ENCODE measurements around the gene GNL3.
A peak's percentile ranks its signal among the peaks of the same experiment; 100 is the strongest.
"Not testable (repeated sequence)": the region's sequence is repeated elsewhere in the genome, so short reads cannot be mapped to it uniquely, and the experiment has no call there.

GNL3 gene, protein sequence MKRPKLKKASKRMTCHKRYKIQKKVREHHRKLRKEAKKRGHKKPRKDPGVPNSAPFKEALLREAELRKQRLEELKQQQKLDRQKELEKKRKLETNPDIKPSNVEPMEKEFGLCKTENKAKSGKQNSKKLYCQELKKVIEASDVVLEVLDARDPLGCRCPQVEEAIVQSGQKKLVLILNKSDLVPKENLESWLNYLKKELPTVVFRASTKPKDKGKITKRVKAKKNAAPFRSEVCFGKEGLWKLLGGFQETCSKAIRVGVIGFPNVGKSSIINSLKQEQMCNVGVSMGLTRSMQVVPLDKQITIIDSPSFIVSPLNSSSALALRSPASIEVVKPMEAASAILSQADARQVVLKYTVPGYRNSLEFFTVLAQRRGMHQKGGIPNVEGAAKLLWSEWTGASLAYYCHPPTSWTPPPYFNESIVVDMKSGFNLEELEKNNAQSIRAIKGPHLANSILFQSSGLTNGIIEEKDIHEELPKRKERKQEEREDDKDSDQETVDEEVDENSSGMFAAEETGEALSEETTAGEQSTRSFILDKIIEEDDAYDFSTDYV

DNA sequence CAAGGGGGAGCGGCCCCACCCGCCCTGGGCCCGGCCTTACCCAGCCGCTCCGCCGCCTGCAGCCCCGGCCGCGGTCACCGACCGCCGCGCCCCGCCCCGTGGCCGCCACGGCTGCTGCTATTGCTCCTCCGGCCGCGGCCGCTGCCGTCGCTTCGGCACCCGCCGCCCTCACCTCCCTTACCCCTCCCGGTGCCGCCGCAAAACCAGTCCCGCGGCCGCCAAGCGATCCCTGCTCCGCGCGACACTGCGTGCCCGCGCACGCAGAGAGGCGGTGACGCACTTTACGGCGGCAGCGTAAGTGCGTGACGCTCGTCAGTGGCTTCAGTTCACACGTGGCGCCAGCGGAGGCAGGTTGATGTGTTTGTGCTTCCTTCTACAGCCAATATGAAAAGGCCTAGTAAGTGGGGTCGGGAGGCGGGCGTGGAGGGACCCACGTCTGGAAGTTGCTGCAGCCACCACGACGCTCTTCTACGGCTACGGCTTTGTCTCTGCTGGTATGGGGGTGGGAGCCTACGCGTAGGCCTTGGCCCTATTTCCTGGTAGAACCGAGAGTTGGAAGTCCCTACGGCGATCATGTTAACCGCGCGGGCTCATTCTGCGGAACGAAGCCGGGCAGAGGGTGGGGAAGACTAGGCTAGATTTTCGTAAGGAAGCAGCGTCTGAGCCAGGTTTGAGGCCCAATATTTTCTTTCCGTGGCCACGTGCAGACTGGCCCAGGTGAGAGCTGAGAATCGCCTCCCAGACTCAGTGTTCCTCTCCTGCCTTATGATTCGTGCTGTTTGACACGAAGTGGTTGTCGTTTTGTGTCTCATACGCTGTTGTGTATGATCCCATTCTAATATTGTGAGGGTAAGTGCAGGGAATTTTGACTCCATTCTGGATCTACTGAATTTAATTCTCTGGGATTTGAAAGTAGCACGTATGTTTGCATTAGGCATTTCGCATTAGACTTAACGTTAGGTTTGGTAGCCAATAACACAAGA lies at the start of gene GNL3, which contains the start of gene PBRM1:
Gene GNL3, plus strand, starts transcription at position 324 of the 983 bp plus-strand sequence. Its CDS starts 61 bp downstream, at position 385.
Gene PBRM1, minus strand, starts transcription at position 205 of the 983 bp plus-strand sequence.
- DNase-seq (ENCODE audit: low spot score) = peak; percentile 95

DNA sequence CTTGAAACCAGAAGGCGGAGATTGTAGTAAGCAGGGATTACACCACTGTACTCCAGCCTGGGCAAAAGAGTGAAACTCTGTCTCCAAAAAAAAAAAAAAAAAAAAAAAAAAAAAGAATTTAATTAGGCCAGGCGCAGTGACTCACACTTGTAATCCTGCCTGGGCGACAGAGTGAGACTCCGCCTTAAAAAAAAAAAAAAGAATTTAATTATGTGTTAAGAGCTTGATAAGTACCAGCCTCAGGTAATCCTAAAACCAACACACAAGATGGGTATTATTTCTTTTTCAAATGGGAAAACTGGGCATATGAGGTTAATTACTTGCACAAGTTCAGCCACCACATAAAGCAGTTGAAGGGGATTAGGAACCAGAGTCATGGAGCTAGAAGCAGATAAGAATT lies 49.2 kb upstream of the GNL3 start:
- DNase-seq (ENCODE audit: low spot score) = no peak

DNA sequence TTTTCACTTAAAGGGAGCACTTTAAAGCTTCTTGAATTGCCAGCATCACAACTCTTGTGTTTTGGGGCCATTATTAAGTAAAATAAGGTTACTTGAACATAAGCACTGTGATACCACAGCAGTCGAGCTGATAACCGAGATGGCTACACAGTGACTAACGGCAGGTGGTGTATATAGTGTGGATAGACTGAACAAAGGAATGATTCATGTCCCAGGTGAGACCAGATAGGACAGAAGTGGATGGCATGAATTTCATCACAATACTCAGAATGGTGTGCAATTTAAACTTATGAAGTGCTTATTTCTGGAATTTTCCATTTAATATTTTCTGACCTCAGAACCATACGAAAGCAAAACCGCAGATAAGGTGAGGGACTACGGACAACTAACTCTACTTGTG lies 40.3 kb upstream of the GNL3 start:
- no peak for DNase-seq (ENCODE audit: low spot score)

DNA sequence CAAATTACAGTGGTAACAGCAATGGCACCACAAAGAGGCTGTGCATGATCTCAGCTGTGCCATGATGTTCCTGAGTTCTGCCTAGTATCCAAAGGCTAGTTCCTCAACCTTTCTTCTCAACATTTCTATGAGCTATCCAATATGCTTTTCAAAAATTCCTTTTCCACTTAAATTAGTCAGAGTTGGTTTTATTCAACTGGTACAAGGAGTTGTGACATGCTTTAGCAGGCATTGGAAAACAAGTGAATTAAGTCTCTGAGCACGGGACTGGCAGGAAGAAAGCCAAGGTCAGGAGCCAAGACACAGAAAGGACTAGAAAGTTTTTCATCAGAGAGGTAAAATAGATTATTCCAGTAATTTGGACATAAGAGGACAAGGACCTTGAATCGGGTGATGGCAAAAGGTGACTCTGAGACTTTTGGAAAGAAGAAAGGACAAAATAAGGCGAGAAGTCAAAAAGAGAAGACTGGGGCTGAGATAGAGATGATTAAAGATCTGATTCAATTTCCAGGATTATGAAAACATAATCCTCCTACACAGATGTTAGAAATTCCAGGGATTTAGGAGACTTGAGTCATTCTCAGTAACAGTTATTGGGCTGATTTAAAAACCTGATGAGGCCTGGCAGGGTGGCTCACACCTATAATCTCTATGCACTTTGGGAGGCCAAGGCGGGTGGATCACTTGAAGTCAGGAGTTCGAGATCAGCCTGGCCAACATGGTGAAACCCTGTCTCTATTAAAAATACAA lies 36.2 kb upstream of the GNL3 start:
- DNase-seq (ENCODE audit: low spot score) = no peak

DNA sequence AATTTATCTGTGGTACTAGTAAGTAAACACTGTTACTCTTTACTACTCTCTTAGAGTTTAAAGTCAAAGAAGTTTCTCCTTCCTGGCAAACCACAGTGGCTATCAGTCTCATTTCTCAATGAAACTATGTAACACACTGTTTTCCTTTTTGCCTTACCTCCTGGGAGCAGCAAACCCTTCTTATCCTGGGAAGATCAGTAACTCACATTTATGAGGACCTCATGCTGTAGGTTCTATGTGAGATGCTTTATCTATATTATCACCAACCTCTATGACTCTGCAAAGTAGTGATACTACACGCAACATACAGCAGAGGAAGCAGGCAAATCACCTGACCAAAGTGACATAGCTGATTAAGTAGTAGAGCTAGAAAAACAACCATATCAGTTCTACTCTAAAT lies 35.4 kb upstream of the GNL3 start:
- no peak for DNase-seq (ENCODE audit: low spot score)

DNA sequence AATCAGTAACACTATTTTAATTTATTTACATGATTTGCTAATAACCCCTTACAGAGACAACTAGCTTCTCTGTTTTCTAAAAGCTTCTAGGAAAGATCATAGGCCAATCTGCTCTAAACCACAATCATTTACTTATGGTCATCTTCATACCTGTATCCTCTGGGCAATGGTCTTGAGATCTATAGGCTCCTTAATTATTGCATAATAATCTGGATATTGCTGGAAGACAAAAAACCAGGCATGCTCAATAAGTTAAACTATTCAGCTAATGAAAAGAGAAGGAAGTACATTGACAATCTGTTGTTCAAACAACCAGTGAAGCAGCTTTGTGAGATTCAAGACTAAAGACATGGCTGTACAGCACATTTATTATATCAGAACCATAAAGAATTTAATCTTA lies 34.2 kb upstream of the GNL3 start:
- no peak for DNase-seq (ENCODE audit: low spot score)

DNA sequence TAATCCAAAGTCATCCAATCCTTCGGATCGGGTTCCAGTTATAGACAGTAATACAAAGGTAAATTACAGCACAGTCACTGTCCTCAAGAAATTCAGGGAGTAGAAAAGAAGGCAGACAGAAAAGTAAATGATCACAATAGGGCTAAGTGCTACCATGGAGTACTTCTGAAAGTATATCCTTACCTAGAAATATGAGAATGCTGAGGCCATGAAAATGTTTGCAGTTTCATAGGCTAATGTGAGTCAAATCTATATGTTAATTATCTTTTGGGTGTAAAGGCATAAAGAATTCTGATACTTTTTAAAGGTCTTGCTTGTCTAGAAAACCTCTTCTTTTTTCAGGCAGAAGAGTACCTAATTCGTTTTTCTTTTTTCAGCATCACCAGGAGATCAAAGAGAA lies 29.9 kb upstream of the GNL3 start:
- DNase-seq (ENCODE audit: low spot score) = no peak

DNA sequence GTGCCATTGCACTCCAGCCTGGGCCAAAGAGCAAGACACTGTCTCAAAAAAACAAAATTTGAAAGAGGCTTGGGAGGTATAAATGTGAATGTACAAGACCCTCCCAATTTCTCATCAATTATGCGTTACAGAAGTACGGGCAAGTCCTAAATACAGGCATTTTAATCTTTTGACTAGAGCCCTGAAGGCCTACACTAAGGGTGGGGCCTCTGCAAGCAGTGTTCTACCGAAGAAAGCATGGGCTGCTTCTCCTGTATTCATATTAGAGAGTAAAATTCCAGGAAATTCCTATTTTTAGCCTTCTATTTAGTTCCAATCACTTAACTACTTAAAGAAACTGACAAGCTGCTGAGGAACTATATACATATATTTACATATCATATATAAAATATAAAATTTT lies 25.8 kb upstream of the GNL3 start:
- DNase-seq (ENCODE audit: low spot score) = no peak

DNA sequence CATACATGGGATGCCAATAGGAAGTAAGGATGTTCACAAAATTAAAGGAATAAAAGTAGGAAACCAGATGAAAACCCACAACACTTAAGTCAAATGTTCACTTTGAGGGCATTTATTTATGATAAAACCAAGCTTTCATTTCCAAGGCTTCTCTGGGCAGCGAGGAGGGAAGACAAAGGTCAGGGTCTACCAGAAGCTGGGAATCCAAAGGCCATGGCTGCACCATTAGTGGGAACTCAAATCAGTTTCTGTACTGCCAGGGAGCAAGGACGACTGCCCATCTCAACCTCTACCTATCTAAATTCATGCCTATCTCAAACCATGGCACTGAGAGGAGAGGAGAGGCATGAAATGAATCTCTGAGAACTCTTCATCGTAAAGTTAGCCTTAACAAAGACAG lies 22.7 kb upstream of the GNL3 start:
- no peak for DNase-seq (ENCODE audit: low spot score)

DNA sequence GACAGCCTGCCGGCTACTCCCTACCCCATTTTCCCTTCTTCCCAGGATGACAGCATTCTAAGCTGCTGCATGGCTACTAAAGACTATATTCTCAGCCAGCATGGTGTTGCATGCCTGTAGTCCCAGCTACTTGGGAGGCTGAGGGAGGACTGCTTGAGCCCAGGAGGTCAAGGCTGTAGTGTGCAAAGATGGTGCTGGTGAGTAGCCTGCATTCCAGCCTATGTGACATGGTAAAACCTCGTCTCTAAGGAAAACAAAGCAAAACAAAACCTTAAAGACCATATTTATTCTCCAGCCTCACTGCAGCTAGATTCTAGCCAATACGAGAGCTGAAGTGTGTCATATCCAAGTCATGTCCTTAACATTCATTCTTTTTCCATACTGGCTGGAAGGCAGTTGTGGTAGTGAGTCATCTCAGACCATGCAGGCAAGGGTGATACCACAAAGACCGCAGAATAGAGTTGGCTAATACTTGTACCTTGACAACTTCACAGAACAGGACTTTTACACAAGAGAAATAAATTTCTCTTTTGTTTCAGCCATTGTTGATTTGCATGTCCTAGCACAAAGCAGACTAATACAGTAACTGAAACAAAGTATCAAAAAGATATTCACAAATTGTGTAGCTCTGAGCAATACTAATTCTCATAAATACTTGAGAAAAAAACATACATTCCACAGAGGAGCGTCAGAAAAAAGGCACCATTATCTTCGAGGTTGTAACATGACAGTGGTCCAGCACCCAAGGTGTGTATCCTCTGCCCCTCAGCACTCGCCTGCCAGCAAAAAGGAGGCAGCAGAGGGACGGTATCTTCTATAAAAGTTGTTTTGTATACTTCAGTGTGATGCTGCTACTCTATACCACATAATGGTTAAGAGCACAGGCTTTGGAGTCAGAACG lies 15.0 kb upstream of the GNL3 start:
- no peak for DNase-seq (ENCODE audit: low spot score)

DNA sequence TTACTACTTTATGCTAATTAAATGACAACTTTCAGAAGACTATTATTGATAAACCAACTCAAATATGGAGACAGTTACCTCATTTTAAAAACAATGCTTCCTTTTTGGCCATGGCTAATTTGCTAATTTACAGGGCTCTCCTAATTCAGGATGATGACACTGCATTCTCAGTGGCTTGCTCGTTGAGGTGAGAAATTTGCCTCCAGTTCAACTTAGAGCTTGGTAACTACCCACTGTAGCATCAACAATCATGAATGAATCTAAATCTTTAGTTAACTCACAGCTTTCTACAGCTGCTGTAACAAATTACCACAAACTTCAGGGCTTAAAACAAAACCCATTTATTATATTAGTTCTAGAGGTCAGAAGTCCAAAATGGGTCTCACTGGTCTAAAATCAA lies 14.2 kb upstream of the GNL3 start:
- DNase-seq (ENCODE audit: low spot score) = no peak

DNA sequence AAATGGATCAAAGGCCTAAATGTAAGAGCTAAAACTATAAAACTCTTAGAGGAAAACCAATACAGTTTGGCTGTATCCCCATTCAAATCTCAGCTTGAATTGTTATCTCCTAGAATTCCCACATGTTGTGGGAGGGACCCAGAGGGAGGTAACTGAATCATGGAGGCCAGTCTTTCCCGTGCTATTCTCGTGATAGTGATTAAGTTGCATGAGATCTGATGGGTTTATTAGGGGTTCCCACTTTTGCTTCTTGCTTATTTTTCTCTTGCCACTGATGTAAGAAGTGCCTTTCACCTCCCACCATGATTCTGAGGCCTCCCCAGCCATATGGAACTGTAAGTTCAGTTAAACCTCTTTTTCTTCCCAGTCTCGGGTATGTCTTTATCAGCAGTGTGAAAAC lies 9.6 kb upstream of the GNL3 start:
- DNase-seq (ENCODE audit: low spot score) = not testable (repeated sequence)

DNA sequence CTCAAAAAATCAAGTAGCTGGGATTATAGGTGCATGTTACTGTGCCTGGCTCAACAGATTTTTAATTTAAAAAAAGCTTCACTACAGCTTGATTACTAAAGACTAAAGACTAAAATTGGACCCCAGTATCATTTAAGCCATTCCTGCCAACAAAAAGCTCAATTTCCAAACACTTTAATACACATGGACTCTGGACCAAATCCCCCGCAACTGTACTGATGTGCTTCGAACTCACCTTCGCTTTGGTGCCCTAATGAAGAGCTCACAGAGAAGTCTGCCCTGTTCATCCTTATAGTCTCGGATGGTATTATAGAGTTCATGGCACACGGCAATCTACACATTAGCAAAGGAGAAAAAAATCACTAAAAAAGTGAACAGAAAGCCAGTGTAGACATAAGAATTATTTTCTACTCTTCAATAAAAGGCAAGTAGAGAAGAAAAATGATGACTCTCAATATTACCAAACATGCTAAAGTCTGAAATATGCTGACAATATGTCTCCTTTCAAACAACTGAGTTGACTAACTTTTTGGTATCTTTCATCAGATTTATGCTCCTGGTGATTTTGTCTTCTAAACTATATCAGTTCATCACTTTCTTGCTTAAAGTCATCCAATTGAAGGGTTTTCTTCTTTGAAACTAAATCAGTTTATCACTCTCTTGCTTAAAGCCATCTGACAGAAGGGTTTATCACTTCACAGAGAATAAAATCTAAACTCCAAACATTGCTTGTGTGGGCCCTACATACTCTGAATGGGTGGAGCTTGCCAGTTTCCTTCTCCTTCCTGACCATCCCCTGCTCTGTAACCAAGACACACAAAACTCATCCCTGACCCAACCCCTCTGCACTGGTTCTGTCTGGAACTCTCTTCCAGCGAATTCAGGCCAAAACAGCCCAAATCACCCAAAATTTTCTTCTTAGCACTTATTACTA lies 7.3 kb upstream of the GNL3 start:
- DNase-seq (ENCODE audit: low spot score) = no peak

DNA sequence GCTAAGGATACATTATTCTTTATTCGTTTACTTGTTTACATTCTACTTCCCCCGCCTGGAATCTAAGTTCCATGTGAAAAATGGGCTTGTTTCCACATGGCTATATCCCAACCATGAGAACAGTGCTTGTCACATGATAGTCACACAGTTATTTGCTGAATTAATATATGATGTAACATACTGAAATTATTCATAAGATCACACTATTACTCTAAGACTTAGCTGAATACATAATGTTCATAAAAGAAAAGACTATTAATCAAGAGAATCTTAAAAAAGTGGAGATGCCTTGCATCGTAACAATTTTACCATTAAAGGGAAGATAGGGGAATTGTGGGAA lies 6.7 kb upstream of the GNL3 start:
- DNase-seq (ENCODE audit: low spot score) = no peak

DNA sequence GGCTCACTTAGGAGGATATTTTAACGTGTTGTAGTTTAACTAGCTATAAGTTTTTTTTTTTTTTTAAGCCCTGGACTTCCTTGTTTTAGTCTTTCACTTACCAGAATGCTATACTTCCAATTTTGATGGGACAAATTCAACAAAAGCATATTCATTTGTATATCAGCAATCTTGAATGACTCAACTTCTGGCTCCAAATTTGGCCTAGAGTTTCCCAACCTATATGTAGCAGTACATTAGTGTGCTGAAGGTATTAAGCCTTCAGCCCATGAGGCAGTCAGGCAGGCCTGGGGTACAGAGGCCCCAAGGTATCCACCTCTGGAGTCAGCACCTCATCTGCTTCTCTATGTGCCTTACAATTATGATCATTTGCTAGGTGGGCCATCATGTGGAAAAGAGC lies 6.0 kb upstream of the GNL3 start:
- DNase-seq (ENCODE audit: low spot score) = no peak

DNA sequence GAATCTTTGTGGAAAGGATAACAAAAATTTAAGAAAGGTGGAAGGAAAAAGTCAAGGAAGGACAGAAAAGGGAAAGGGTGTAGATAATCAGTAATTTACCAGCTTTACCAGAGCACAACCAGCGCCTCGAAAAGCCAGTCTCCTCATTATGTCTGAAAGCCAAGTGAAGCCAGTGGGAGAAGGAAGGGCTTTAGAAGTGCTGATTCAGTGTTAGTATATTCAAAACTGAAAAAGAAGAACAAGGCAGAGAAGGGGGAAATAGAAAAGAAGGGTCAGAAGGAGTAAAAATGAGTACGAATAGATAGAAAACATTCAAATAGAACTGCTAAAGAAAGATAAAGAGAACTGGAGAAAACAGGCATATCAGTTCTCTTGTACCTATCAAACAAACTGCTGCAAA lies 4.2 kb upstream of the GNL3 start:
- DNase-seq (ENCODE audit: low spot score) = peak; percentile 46

DNA sequence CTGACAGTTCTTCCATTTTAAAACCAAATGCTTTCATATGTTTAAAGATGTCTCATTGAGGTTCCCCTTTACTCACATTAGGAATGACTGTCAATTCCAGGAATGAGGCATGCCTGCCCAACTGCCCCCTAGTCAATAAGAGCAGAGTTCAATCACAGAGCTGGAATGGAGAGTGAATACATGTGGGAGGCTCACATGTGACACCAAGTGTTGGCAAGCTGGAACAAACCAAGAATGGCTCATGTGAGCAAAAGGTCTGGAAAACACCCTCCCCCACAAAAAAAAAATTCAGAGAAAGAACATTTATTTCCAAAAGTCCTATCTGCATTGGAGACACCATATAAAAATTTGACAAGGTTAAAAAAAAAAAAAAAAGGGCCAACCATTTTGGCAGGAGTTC lies 3.8 kb upstream of the GNL3 start:
- peak; percentile 76 for DNase-seq (ENCODE audit: low spot score)

DNA sequence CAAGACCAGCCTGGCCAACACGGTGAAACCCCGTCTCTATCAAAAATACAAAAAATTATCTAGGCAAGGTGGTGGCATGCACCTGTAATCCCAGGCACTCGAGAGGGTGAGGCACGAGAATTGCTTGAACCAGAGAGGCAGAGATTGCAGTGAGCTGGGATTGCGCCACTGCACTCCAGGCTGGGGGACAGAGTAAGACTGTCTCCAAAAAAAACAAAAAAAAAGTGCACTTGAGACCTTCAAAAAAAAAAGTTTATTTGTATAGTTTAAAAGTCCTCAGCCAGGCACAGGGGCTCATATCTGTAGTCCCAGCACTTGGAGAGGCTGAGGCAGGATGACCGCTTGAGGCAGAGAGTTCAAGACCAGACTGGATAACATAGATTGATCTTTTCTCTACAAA lies 2.2 kb upstream of the GNL3 start:
- no peak for DNase-seq (ENCODE audit: low spot score)

DNA sequence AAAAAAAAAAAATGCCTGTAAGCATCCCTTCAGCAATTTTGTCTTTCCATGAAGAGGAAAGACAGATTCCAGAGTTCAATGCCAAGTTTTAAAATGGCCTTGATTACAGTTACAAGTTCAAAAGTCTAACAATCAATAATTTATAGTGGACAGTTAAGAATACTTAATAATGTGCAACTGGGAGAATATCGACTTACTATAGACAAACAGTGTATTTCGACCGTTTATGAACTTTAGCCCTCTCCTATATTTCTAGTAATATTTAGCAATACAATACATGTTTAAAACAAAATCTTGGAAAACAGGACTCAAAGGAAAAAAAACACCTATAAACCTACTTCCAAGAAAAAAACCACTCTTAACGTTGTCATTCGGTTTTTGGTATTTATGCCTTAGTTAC lies 1.6 kb upstream of the GNL3 start:
- DNase-seq (ENCODE audit: low spot score) = no peak

DNA sequence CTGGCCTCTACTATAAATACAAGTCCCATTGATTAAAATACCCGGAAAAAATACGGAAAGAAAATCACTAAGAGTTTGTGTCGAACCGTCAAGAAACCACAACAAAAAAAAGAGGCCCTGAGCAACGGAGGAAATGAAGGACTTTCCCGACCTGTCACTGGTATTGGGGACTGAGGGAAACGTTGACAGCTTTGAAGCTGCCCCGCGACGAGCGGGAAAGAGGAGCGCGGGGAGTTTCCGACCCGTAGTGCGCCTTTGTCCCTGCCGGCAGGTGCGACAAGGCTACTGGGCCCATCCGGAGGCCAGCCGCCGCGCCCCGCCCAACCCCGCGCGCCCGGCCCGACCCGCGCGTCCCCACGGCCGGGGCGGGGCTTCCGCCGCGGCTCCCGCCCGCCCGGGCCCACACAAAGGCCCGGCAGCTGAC lies 535 bp upstream of the GNL3 start:
- DNase-seq (ENCODE audit: low spot score) = peak; percentile 68

All from pons (tissue), 1 donor.